Upper lobe of left lung (tissue), 6 donors: ENCODE data around the gene CT47C1. TPM values are rescaled to one million over a fixed set of nuclear protein-coding genes. Genes with fewer than 3 reads are reported as not detected.
A peak's percentile ranks its signal among the peaks of the same experiment; 100 is the strongest.
"Not testable (repeated sequence)": the region's sequence is repeated elsewhere in the genome, so short reads cannot be mapped to it uniquely, and the experiment has no call there.

Source experiments
- ATAC-seq, 2 donors: fragments of 200-7000 bp; cut with Tn5 transposase; one replicate each; pipeline ENCODE4 v1.9.1; 2022; ENCODE audit warnings: mild to moderate bottlenecking in 2 of 2, moderate library complexity in 2 of 2; ENCODE audit not compliant: low FRiP score in 2 of 2
- DNase-seq, 2 donors: peaks; one replicate each; pipeline ENCODE4 v3.0.0-alpha.2; 2019 to 2020
- H3K27ac ChIP-seq, 4 donors: fragments of 200-600 bp; sonication (generic); one replicate each; pipeline ENCODE4 v1.5.1; 2016 to 2019
- H3K27me3 ChIP-seq, 4 donors: fragments of 200-600 bp; sonication (generic); one replicate each; pipeline ENCODE4 v1.5.1; 2017 to 2019
- H3K36me3 ChIP-seq, 4 donors: fragments of 200-600 bp; sonication (generic); one replicate each; pipeline ENCODE4 v1.5.1; 2016 to 2019
- H3K4me1 ChIP-seq, 4 donors: fragments of 200-600 bp; sonication (generic); one replicate each; pipeline ENCODE4 v1.5.1; 2018 to 2019
- H3K4me3 ChIP-seq, 4 donors: fragments of 200-600 bp; sonication (generic); one replicate each; pipeline ENCODE4 v1.5.1; 2017 to 2019; ENCODE audit warnings: mild to moderate bottlenecking in 2 of 4, moderate library complexity in 1 of 4
- H3K9me3 ChIP-seq, 4 donors: fragments of 200-600 bp; sonication (generic); one replicate each; pipeline ENCODE4 v1.5.1; 2018 to 2019
- CTCF ChIP-seq, 6 experiments: fragments of 450-650 bp in 4 of 6; fragments of 200-600 bp in 2 of 6; sonication (generic) in 2 of 6; IDR thresholded peaks; one replicate each; pipeline ENCODE4 v1.5.1; 2016 to 2019; ENCODE audit warnings: antibody characterized with exemption in 6 of 6
- EP300 ChIP-seq, 4 donors: sonication (generic); formaldehyde crosslinking; IDR thresholded peaks; one replicate each; pipeline ENCODE4 v1.5.1; 2017; ENCODE audit warnings: antibody characterized with exemption in 4 of 4, control low read depth in 2 of 4
- POLR2A ChIP-seq, 4 donors: fragments of 450-650 bp; IDR thresholded peaks; one replicate each; pipeline ENCODE4 v1.5.1; 2016 to 2017; ENCODE audit warnings: antibody characterized with exemption in 4 of 4, mild to moderate bottlenecking in 2 of 4
- POLR2AphosphoS5 ChIP-seq, 2 donors: sonication (generic); formaldehyde crosslinking; IDR thresholded peaks; one replicate each; pipeline ENCODE4 v1.5.1; 2017; ENCODE audit warnings: antibody characterized with exemption in 2 of 2
- WGBS, 2 donors: methylation state at CpG; one replicate each; pipeline ENCODE4 v1.1.5; 2017 to 2018; 5-methylcytosine and 5-hydroxymethylcytosine counted together
- total RNA-seq, 6 donors: library from RNA; depleted of rRNA in 4 of 6; stranded (reverse); fragments of >200 nt in 4 of 6; gene quantifications; one replicate each; pipeline versions ENCODE4 v1.1.0 to v1.2.1, GENCODE V29; 2016 to 2021
- donor health status: DM: no; HTN: no; CAD: no; lungs with moderate emphysema.
- donor health status: DM: no; HTN: yes; CAD: no; lungs with severe emphysema.

The CT47C1 gene
- total RNA-seq: not detected

GRCh38 chrX:119072744-119073143 lies at the start of gene CT47C1:
TSS of gene CT47C1 (plus strand) at chrX:119072993. CDS start at chrX:119073226, 233 bp downstream.
- WGBS, 2 donors: 88 to 93% methylated on average over 4 to 6 of the region's 6 CpGs
- Histone ChIP-seq H3K27ac (no peak within 1 kb of the TSS), H3K27me3 (no peaks in the 10 kb centered on the region), H3K4me3 (no peak within 1 kb of the TSS), H3K4me1 (no peaks in the 10 kb centered on the region), H3K36me3 (no peaks in the 10 kb centered on the region), H3K9me3 (no peaks in the 10 kb centered on the region)
- DNase-seq (no peak), ATAC-seq (no peak)
- TF ChIP-seq POLR2A (IDR thresholded peaks at IDR 0.05) (no peak), CTCF (IDR thresholded peaks at IDR 0.05) (no peak), POLR2AphosphoS5 (IDR thresholded peaks at IDR 0.05) (no peak)

GRCh38 chrX:119025900-119026299 lies 46.9 kb upstream of the CT47C1 start:
- H3K27me3 ChIP-seq: no peaks in the 10 kb centered on the region
- TF ChIP-seq CTCF (IDR thresholded peaks at IDR 0.05) (no peak), POLR2AphosphoS5 (IDR thresholded peaks at IDR 0.05) (no peak), POLR2A (IDR thresholded peaks at IDR 0.05) (no peak), EP300 (IDR thresholded peaks at IDR 0.05) (no peak)
- DNase-seq (no peak), ATAC-seq (no peak)
- H3K9me3 ChIP-seq: no peaks in the 10 kb centered on the region
- 92 to 97% methylated on average over 5 of the region's 5 CpGs for WGBS, 2 donors
- no peak overlapping the region for H3K27ac ChIP-seq
- no peak overlapping the region for H3K4me3 ChIP-seq
- H3K4me1 ChIP-seq: no peaks in the 10 kb centered on the region
- no peaks in the 10 kb centered on the region for H3K36me3 ChIP-seq

- WGBS, 2 donors: 94 to 97% methylated on average over 2 of the region's 2 CpGs
- not testable (repeated sequence) for H3K36me3 ChIP-seq, H3K27me3 ChIP-seq, ATAC-seq, DNase-seq, H3K27ac ChIP-seq, H3K9me3 ChIP-seq, H3K4me1 ChIP-seq, H3K4me3 ChIP-seq
Observed at GRCh38 chrX:119026344-119026743, 46.4 kb upstream of the CT47C1 start.

- not testable (repeated sequence) for H3K9me3 ChIP-seq, H3K4me1 ChIP-seq, H3K4me3 ChIP-seq, H3K36me3 ChIP-seq, H3K27me3 ChIP-seq, ATAC-seq, H3K27ac ChIP-seq
- 87 to 92% methylated on average over 18 to 28 of the region's 28 CpGs for WGBS, 2 donors
- DNase-seq: peak in 1 of 2 donors; percentile 66
Observed at GRCh38 chrX:119027960-119028732, 44.6 kb upstream of the CT47C1 start.

GRCh38 chrX:119028733-119029330 lies 44.0 kb upstream of the CT47C1 start:
- H3K36me3 ChIP-seq: no peaks in the 10 kb centered on the region
- H3K4me3 ChIP-seq: no peak overlapping the region
- WGBS, 2 donors: 33 to 61% methylated on average over 1 of the region's 1 CpG
- ATAC-seq (peak in 1 of 2 donors; percentile 34), DNase-seq (no peak)
- H3K27me3 ChIP-seq: no peaks in the 10 kb centered on the region
- no peak overlapping the region for H3K27ac ChIP-seq
- no peaks in the 10 kb centered on the region for H3K4me1 ChIP-seq
- TF ChIP-seq POLR2A (IDR thresholded peaks at IDR 0.05) (no peak), EP300 (IDR thresholded peaks at IDR 0.05) (no peak), POLR2AphosphoS5 (IDR thresholded peaks at IDR 0.05) (no peak), CTCF (IDR thresholded peaks at IDR 0.05) (no peak)
- H3K9me3 ChIP-seq: peaks cover 0 to 2% (median 0%) of the 10 kb centered on the region in 4 donors

GRCh38 chrX:119029656-119030055 lies 43.1 kb upstream of the CT47C1 start:
- not testable (repeated sequence) for ATAC-seq
- WGBS, 2 donors: 98% methylated on average over 7 of the region's 10 CpGs; no CpG with 5 or more reads in 1 of the 2 donors
- peak in 1 of 2 donors; percentile 33 for DNase-seq

More at GRCh38 chrX:119029656-119030055, 43.1 kb upstream of the CT47C1 start:
- not testable (repeated sequence) for H3K27ac ChIP-seq, H3K4me1 ChIP-seq, H3K9me3 ChIP-seq, H3K36me3 ChIP-seq, H3K27me3 ChIP-seq, H3K4me3 ChIP-seq
